Measurements from ENCODE around the gene CAPN5.

- no peak for TF ChIP-seq CTCF (conservative IDR thresholded peaks at IDR 0.05; ENCODE audit: low read length)
- no peak for TF ChIP-seq EZH2phosphoT487 (IDR thresholded peaks at IDR 0.05; ENCODE audit: borderline replicate concordance)
Observed at GRCh38 chr11:77103319-77103718, 36.5 kb downstream of the CAPN5 start.
